GM12891 (cell line): ENCODE results near the gene FHAD1.

Experiments used
- DNase-seq: peaks from one replicate; pipeline ENCODE4 v3.0.0; 2011; ENCODE audit warnings: low spot score; ENCODE audit not compliant: insufficient read length
- FAIRE-seq: peaks from 2 replicates; lab custom pipeline; 2011; peaks lifted over from hg19 to GRCh38; lab: Jason Lieb, UNC
- PAX5 ChIP-seq: IDR thresholded peaks from 2 replicates; pipeline ENCODE4 v1.6.1; 2011; ENCODE audit warnings: low read length, moderate library complexity, mild to moderate bottlenecking; ENCODE audit not compliant: insufficient read depth, severe bottlenecking
- POLR2A ChIP-seq: IDR thresholded peaks from 2 replicates; pipeline ENCODE4 v1.6.1; 2011; ENCODE audit warnings: low read depth, low read length, control low read depth
- POLR2AphosphoS5 ChIP-seq: IDR thresholded peaks from 2 replicates; pipeline ENCODE4 v1.6.1; 2011; ENCODE audit warnings: low read depth, low read length, control low read depth
- POU2F2 ChIP-seq: IDR thresholded peaks from 2 replicates; pipeline ENCODE4 v1.6.1; 2011; ENCODE audit warnings: low read depth, mild to moderate bottlenecking, control low read depth, low read length, moderate library complexity
- SPI1 ChIP-seq: IDR thresholded peaks from 2 replicates; pipeline ENCODE4 v1.6.1; 2011; ENCODE audit warnings: low read depth, low read length, control low read depth
- TAF1 ChIP-seq: IDR thresholded peaks from 2 replicates; pipeline ENCODE4 v1.6.1; 2011; ENCODE audit warnings: low read depth, low read length, control low read depth

Gene FHAD1

DNA sequence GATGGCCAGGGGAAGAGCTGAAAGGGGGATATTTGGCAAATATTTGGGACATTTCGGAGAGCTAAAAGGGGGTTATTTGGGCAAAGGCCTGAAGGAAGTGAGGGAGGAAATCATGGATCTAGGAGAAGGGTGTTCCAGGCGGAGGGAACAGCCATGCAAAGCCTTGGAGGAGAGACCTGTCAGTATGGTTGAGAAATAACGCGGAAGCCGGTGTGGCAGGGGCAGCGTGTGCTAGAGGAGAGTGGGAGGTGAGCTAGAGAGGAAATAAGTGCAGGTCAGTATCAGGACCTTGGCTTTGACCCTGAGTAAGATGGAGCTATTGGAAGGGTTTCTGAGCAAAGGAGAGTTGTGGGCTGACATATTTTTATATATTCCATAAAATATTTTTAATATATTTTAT lies 194.2 kb downstream of the FHAD1 start:
- DNase-seq: no peak
- FAIRE-seq: no peak
- TF ChIP-seq PAX5: no peak
- no peak for TF ChIP-seq POLR2A
- TF ChIP-seq TAF1: no peak

DNA sequence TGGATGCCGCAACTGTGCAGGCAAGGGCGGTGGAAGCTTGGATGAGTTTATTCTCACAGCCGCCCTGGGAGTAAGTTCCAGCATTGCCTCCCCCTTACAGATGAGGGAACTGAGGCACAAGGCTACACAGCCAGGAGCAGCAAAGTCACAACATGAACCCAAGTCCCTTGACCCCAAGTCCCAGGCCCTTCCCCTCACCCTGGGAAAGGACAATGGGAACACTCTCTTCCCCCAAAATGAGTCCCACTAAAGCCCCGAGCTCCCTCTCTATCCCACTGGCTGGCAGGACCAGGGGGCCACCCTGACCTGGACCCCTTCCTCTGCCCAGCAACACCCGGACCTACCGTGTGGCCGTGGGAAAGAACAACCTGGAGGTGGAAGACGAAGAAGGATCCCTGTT lies 195.1 kb downstream of the FHAD1 start:
- FAIRE-seq (no peak), DNase-seq (no peak)
- TF ChIP-seq SPI1 (no peak), PAX5 (no peak), POLR2A (no peak), POU2F2 (no peak), TAF1 (no peak), POLR2AphosphoS5 (no peak)

DNA sequence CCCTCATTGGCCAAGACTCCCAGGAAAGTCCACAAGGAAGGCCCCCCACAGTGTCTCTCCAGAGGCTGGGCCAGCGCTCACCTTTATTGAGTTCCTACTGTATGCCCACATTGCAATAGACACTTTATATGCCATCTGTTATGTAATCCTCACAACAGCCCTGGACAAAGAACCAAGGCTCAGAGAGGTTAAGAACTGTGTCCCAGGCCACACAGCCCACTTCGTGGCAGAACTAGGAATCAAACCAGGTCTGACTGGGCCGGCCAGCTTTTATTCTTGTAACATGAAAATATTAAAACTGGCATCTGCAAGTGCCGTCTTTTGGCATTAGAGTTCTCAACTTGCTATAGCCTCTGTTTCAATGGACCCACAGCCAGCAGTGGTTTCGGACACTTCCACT lies 195.7 kb downstream of the FHAD1 start:
- DNase-seq (no peak), FAIRE-seq (no peak)
- TF ChIP-seq POLR2A (no peak), POU2F2 (no peak), PAX5 (no peak), SPI1 (no peak), POLR2AphosphoS5 (no peak), TAF1 (no peak)

DNA sequence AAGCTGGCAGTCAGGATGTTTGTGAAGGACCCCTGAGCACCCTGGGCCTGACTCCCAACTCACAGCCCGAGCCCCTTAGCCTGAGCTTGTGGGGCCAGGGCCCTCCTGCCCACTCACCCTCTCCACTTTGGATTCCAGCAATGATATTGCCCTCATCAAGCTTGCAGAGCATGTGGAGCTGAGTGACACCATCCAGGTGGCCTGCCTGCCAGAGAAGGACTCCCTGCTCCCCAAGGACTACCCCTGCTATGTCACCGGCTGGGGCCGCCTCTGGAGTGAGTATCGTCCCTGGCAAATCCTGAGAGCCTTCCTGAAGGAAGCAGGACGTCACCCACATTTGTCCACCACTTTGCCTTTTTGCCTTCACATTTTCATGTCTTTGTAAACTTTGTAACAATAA lies 196.3 kb downstream of the FHAD1 start:
- no peak for FAIRE-seq
- no peak for TF ChIP-seq TAF1
- TF ChIP-seq POU2F2: no peak
- TF ChIP-seq POLR2AphosphoS5: no peak
- no peak for TF ChIP-seq POLR2A
- TF ChIP-seq PAX5: no peak
- TF ChIP-seq SPI1: no peak

DNA sequence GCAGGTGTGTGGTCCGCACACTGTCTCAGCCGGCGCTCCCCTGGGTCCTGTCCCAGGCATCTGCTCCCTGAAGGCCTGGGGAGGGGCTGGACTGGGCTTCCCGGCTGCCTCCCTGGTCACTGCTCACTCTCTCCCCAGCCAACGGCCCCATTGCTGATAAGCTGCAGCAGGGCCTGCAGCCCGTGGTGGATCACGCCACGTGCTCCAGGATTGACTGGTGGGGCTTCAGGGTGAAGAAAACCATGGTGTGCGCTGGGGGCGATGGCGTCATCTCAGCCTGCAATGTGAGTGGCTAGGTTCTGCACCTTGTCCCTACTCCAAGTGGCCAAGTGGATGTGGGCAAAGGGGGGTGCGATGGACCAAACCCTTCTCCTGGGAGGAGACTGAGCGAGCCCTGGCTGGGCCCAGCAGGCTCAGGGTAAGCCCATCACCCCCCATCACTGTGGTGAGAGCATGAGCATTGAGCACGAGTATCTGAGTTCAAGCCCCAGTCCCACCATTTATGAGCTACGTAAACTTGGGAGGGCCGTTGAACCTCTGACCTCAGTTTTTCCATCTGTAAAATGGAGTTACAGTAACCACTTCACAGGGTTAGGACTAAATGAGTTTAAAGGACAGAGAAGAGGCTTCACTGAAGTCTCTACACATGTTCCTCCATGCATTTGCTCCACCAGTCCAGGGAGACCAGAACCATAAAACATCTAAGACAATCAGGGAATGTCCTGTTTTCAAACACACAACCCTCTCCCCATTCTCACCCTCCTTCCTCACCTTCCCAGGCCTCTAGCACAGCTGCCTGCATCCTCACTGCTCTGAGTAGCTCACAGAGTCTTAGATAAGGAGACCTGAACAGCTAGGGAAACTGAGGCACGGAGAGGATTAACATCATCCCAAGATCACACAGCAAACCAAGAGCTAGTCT lies 197.7 kb downstream of the FHAD1 start:
- TF ChIP-seq SPI1 (no peak), POLR2AphosphoS5 (no peak), POLR2A (no peak), TAF1 (no peak), PAX5 (no peak), POU2F2 (no peak)
- DNase-seq (no peak), FAIRE-seq (no peak)

More for the DNA sequence above, 196.3 kb downstream of the FHAD1 start:
- no peak for DNase-seq

DNA sequence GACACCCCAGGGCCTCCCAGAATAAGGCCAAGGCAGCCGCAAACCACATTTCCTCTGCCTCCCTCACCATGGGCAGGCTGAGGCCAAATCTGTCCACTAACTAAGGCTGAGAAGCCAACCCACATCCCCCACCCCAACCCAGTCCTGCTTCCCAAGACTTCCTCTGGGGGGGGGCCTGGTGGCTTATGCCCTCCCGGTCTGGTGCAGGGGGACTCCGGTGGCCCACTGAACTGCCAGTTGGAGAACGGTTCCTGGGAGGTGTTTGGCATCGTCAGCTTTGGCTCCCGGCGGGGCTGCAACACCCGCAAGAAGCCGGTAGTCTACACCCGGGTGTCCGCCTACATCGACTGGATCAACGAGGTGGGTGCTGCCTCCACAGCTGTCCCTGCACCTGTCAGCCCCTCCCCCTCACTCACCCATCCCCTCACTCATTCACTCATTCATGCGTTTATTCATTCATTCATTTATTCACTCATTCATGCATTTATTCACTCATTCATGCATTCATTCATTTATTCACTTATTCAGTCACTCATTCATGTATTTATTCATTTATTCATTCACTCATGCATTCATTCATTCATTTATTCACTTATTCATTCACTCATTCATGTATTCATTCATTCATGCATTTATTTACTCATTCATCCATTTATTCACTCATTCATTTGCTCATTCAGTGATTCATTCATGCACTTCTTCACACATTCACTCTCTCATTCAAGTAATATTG lies 198.5 kb downstream of the FHAD1 start:
- FAIRE-seq (no peak), DNase-seq (no peak)
- TF ChIP-seq POU2F2: no peak
- TF ChIP-seq PAX5: no peak
- TF ChIP-seq SPI1: no peak
- TF ChIP-seq POLR2A: no peak
- TF ChIP-seq TAF1: no peak
- no peak for TF ChIP-seq POLR2AphosphoS5

DNA sequence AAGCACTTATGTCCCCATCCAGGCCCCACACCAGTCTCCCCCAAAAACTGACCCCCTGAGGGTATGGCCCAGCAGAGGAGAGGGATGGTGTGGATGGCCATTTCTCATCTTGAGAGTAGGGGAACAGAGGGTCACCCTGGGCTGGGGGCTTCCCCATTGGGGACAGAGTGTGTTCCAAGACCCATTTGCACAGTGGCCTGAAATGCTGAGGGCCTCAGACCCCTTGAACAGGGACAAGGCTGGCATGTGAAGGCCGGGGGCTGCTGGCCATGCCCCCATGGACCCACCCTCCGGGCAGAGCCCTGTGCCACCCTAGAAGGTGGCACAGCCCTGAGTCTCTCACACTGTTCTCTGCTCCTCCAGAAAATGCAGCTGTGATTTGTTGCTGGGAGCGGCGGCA lies 199.2 kb downstream of the FHAD1 start:
- no peak for DNase-seq
- TF ChIP-seq POLR2AphosphoS5 (no peak), PAX5 (no peak), SPI1 (no peak), POLR2A (no peak), TAF1 (no peak), POU2F2 (no peak)
- FAIRE-seq: no peak
